Endodermal cell (in vitro differentiated cells): ENCODE measurements around the gene ATF4. TPM values are rescaled to one million over a fixed set of nuclear protein-coding genes. Genes with fewer than 3 reads are reported as not detected.

Experiments used
- DNase-seq: peaks from one replicate; pipeline ENCODE4 v3.0.0-alpha.2; 2017
- H3K27ac ChIP-seq: 2 replicates; pipeline ENCODE4 v1.5.1; 2013; ENCODE audit warnings: mild to moderate bottlenecking, low read depth, low read length, moderate library complexity
- H3K27me3 ChIP-seq: 2 replicates; pipeline ENCODE4 v1.6.1; 2013; ENCODE audit warnings: mild to moderate bottlenecking, low read length, moderate library complexity; ENCODE audit not compliant: insufficient read depth, control insufficient read depth, poor library complexity, severe bottlenecking
- H3K36me3 ChIP-seq: 2 replicates; pipeline ENCODE4 v1.7.0; 2013; ENCODE audit warnings: mild to moderate bottlenecking, low read length, moderate library complexity; ENCODE audit not compliant: control insufficient read depth, insufficient read depth
- H3K4me1 ChIP-seq: one replicate; pipeline ENCODE4 v1.7.0; 2013; ENCODE audit warnings: low read length; ENCODE audit not compliant: control insufficient read depth, insufficient read depth
- H3K4me3 ChIP-seq: 2 replicates; pipeline ENCODE4 v1.5.1; 2013; ENCODE audit warnings: mild to moderate bottlenecking, low read length, moderate library complexity
- H3K9ac ChIP-seq: 2 replicates; pipeline ENCODE4 v1.6.1; 2013; ENCODE audit warnings: mild to moderate bottlenecking, low read length, moderate library complexity; ENCODE audit not compliant: poor library complexity, severe bottlenecking; ENCODE audit errors: extremely low read depth
- H3K9me3 ChIP-seq: 2 replicates; pipeline ENCODE4 v1.6.1; 2013; ENCODE audit warnings: mild to moderate bottlenecking, low read length, moderate library complexity; ENCODE audit not compliant: control insufficient read depth
- H3K27ac Mint-ChIP-seq: 2 replicates; pipeline ENCODE4 v1.8.0; 2020; ENCODE audit warnings: mixed read lengths
- H3K27me3 Mint-ChIP-seq: 2 replicates; pipeline ENCODE4 v1.8.0; 2021; ENCODE audit warnings: mild to moderate bottlenecking, mixed read lengths; ENCODE audit not compliant: insufficient read depth
- H3K36me3 Mint-ChIP-seq: 2 replicates; pipeline ENCODE4 v1.8.0; 2020; ENCODE audit warnings: low read depth, mixed read lengths
- H3K4me1 Mint-ChIP-seq: 2 replicates; pipeline ENCODE4 v1.8.0; 2020; ENCODE audit warnings: mixed read lengths
- H3K4me3 Mint-ChIP-seq: 2 replicates; pipeline ENCODE4 v1.8.0; 2020; ENCODE audit warnings: mild to moderate bottlenecking, moderate library complexity, mixed read lengths
- H3K9me3 Mint-ChIP-seq: 2 replicates; pipeline ENCODE4 v1.8.0; 2020; ENCODE audit warnings: mild to moderate bottlenecking, mixed read lengths
- WGBS, 2 experiments: methylation state at CpG; one replicate each; pipeline versions ENCODE4 v1.1.5 to v1.1.7; 2013; ENCODE audit warnings: missing lambda C conversion rate in 2 of 2, mixed read lengths in 1 of 2; ENCODE audit not compliant: insufficient coverage in 1 of 2, insufficient read length in 1 of 2; 5-methylcytosine and 5-hydroxymethylcytosine counted together
- total RNA-seq, 2 donors: library from RNA; stranded (reverse); fragmentation: NEBNext Ultra II Directional in 1 of 2; extraction: Animal tissue kit (Norgen Biotek cat#: 25700) in 1 of 2; gene quantifications; 2 replicates in 1 of 2; 3 replicates in 1 of 2; pipeline ENCODE4 v1.2.1, GENCODE V29; 2021
- TF ChIP-seq, protein P1 (sequence below): fragments of 200-600 bp; sonication (generic); conservative IDR thresholded peaks from 2 replicates; pipeline ENCODE4 v1.5.0; 2021; ENCODE audit warnings: antibody characterized with exemption, mild to moderate bottlenecking

ATF4 gene
- total RNA-seq, 2 donors from 2014 or later, result 335 to 341 TPM

DNA sequence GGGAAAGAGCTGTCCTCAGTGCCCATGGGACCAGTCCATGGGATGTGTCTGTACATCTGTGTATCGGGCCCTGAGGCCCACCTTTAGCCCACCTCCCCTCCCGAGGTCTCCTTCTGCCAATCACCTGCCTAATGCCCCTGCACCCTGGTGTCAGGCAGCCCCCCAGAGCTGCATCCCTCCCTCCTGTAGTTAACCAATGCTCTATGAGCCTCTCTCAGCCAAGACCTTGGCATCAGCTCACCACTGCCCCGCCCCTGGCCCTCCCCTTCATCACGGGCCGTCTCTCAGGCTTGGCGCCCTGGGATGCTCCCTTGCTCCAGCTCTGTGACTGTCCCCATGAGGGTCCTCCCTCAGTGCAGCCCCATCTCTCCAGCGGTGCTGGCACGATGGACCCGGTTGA is 45.0 kb upstream of the ATF4 start:
- TF ChIP-seq, protein P1, sequence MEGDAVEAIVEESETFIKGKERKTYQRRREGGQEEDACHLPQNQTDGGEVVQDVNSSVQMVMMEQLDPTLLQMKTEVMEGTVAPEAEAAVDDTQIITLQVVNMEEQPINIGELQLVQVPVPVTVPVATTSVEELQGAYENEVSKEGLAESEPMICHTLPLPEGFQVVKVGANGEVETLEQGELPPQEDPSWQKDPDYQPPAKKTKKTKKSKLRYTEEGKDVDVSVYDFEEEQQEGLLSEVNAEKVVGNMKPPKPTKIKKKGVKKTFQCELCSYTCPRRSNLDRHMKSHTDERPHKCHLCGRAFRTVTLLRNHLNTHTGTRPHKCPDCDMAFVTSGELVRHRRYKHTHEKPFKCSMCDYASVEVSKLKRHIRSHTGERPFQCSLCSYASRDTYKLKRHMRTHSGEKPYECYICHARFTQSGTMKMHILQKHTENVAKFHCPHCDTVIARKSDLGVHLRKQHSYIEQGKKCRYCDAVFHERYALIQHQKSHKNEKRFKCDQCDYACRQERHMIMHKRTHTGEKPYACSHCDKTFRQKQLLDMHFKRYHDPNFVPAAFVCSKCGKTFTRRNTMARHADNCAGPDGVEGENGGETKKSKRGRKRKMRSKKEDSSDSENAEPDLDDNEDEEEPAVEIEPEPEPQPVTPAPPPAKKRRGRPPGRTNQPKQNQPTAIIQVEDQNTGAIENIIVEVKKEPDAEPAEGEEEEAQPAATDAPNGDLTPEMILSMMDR, result no peak
- Mint-ChIP-seq H3K9me3 (no peaks in the 10 kb centered on the region), H3K4me3 (no peak overlapping the region), H3K36me3 (no peaks in the 10 kb centered on the region), H3K4me1 (peaks cover 30% of the 10 kb centered on the region), H3K27me3 (no peaks in the 10 kb centered on the region), H3K27ac (no peak overlapping the region)
- H3K27me3 ChIP-seq, result no peaks in the 10 kb centered on the region
- H3K9me3 ChIP-seq, result no peaks in the 10 kb centered on the region
- no peaks in the 10 kb centered on the region for H3K36me3 ChIP-seq
- H3K27ac ChIP-seq, result peak overlapping the region; percentile 18
- H3K4me3 ChIP-seq, result no peak overlapping the region
- H3K4me1 ChIP-seq, result peaks cover 36% of the 10 kb centered on the region
- DNase-seq, result no peak
- H3K9ac ChIP-seq, result no peak overlapping the region
- WGBS, 2 experiments, result 84 to 89% methylated on average over 6 to 9 of the region's 9 CpGs

DNA sequence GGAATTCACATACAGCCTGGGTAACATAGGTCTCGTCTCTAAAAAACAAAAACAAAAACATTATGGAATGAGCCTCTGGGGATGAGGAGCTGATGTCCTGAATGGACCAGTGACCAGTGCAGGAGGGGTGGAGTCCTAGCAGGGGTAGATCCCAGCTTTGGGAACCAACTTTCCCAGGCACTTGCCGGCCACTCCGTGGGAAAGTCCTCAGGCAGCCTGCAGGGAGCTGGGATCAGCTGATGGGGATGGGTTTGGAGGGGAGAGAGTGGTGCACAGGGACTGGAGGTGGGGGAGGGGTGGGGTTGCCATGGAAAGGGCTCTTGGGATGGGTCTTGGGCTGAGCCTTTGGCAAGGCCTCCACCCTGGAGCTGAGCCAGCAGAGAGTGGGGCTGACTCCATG is 44.5 kb upstream of the ATF4 start:
- H3K27me3 Mint-ChIP-seq, result no peaks in the 10 kb centered on the region
- H3K9me3 Mint-ChIP-seq, result no peaks in the 10 kb centered on the region
- 75 to 80% methylated on average over 2 to 3 of the region's 3 CpGs for WGBS, 2 experiments
- peaks cover 25% of the 10 kb centered on the region for H3K4me1 Mint-ChIP-seq
- Histone ChIP-seq H3K27me3 (no peaks in the 10 kb centered on the region), H3K9ac (no peak overlapping the region), H3K4me3 (no peak overlapping the region), H3K27ac (peak overlapping the region; percentile 18), H3K9me3 (no peaks in the 10 kb centered on the region), H3K36me3 (no peaks in the 10 kb centered on the region), H3K4me1 (peaks cover 31% of the 10 kb centered on the region)
- TF ChIP-seq, protein P1, result no peak
- no peak for DNase-seq
- H3K27ac Mint-ChIP-seq, result no peak overlapping the region
- no peak overlapping the region for H3K4me3 Mint-ChIP-seq
- H3K36me3 Mint-ChIP-seq, result no peaks in the 10 kb centered on the region

DNA sequence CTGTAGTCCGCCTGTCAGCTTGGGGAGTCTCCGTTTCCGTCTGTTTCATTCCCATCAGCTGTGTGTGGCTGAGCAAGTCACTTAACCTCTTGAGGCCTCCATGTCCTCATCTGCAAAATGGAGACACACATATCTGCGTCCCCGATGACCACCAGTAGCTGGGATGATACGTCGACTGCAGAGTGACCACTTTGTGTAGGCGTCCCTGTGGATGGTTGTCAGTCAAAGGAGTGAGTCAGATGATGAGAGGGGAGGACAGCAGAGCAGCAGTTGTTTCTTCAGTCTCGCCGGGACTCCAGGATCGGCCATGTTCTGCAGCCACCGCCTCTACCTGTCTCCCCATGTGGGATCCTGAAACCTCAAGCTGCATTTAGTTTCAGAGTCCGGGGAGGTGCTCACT is 43.7 kb upstream of the ATF4 start:
- no peaks in the 10 kb centered on the region for H3K27me3 ChIP-seq
- Mint-ChIP-seq H3K9me3 (no peaks in the 10 kb centered on the region), H3K27me3 (no peaks in the 10 kb centered on the region), H3K36me3 (no peaks in the 10 kb centered on the region), H3K4me3 (no peak overlapping the region), H3K4me1 (peaks cover 18% of the 10 kb centered on the region), H3K27ac (no peak overlapping the region)
- WGBS, 2 experiments, result 85 to 87% methylated on average over 12 to 13 of the region's 13 CpGs
- peaks cover 23% of the 10 kb centered on the region for H3K4me1 ChIP-seq
- no peaks in the 10 kb centered on the region for H3K36me3 ChIP-seq
- TF ChIP-seq, protein P1, result no peak
- no peak overlapping the region for H3K27ac ChIP-seq
- H3K9ac ChIP-seq, result no peak overlapping the region
- H3K9me3 ChIP-seq, result no peaks in the 10 kb centered on the region
- no peak for DNase-seq
- no peak overlapping the region for H3K4me3 ChIP-seq
